ENCODE results near the gene EPHA8.

DNA sequence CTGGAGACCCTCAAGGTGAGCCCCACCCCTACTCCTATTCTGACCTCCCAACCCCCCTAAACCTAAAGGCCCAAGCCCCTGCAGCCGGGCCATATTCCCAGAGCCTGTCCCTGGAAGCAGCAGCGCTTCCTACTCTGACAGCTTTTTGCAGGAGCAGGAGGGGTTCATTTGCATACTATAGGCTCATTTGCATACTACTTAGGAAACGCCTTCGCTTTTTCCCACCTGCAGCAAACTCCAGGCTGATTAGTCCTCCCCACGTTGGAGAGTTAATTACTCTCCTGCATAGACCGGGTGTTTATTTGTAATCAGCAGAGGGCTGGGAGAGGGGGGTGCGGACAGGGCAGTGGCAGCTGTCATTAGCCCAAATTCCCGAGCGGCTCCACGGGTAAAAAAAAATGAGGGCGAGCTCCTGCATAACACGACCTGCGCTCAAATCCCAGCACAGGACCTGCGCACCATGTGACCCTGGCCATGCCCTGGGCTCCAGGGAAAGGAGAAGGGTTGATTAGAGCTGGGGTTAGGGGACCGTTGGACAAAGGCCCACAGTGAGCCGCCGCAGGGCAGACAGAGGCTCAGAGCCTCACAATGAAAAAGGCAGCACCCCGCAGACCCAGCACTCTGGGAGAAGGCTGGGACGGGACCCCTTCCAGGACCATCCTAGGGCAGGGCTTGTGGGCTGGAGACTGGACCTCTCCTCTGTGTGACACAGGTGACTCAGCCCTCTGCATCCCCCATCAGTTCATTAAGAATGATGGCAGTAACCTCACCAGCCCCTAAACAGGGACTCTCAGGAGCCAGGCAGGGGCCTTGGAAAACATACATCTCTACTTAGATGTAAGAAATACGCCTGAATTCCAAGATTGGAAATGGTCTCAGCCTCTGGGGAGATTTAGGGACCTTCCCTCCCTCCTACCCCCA, 63.2 kb downstream of the EPHA8 start:
- TF ChIP-seq, protein P1, sequence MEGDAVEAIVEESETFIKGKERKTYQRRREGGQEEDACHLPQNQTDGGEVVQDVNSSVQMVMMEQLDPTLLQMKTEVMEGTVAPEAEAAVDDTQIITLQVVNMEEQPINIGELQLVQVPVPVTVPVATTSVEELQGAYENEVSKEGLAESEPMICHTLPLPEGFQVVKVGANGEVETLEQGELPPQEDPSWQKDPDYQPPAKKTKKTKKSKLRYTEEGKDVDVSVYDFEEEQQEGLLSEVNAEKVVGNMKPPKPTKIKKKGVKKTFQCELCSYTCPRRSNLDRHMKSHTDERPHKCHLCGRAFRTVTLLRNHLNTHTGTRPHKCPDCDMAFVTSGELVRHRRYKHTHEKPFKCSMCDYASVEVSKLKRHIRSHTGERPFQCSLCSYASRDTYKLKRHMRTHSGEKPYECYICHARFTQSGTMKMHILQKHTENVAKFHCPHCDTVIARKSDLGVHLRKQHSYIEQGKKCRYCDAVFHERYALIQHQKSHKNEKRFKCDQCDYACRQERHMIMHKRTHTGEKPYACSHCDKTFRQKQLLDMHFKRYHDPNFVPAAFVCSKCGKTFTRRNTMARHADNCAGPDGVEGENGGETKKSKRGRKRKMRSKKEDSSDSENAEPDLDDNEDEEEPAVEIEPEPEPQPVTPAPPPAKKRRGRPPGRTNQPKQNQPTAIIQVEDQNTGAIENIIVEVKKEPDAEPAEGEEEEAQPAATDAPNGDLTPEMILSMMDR (conservative IDR thresholded peaks at IDR 0.05; ENCODE audit: low read depth, low read length), result no peak
- TF ChIP-seq POLR2A (IDR thresholded peaks at IDR 0.05; ENCODE audit: low read depth, low read length) (no peak), MAFK (IDR thresholded peaks at IDR 0.05; ENCODE audit: low read depth, low read length) (no peak), RAD21 (IDR thresholded peaks at IDR 0.05; ENCODE audit: low read length) (no peak)
